BLaER1 (cell line): Measurements from ENCODE around the gene TUBB2A.
"Not testable (repeated sequence)": the region's sequence is repeated elsewhere in the genome, so short reads cannot be mapped to it uniquely, and the experiment has no call there.

Experiments
- H3K27ac ChIP-seq: shearing (Covaris generic); formaldehyde crosslinking; 2 replicates; pipeline ENCODE4 v1.8.1; 2022
- H3K27me3 ChIP-seq: shearing (Covaris generic); formaldehyde crosslinking; 2 replicates; pipeline ENCODE4 v1.8.1; 2022
- H3K36me3 ChIP-seq: shearing (Covaris generic); formaldehyde crosslinking; 2 replicates; pipeline ENCODE4 v1.8.1; 2022
- H3K4me1 ChIP-seq: shearing (Covaris generic); formaldehyde crosslinking; 2 replicates; pipeline ENCODE4 v1.8.1; 2022
- H3K4me2 ChIP-seq: shearing (Covaris generic); formaldehyde crosslinking; 2 replicates; pipeline ENCODE4 v1.8.1; 2022
- H3K4me3 ChIP-seq: shearing (Covaris generic); formaldehyde crosslinking; 2 replicates; pipeline ENCODE4 v1.8.1; 2022
- H3K9ac ChIP-seq: shearing (Covaris generic); formaldehyde crosslinking; 2 replicates; pipeline ENCODE4 v1.8.1; 2022
- H3K9me3 ChIP-seq: shearing (Covaris generic); formaldehyde crosslinking; 2 replicates; pipeline ENCODE4 v1.8.1; 2022
- H4K20me1 ChIP-seq: shearing (Covaris generic); formaldehyde crosslinking; 2 replicates; pipeline ENCODE4 v1.8.1; 2022
- Cebpa-rat ChIP-seq: shearing (Covaris generic); IDR thresholded peaks from 2 replicates; pipeline ENCODE4 v1.8.1; 2022

Gene TUBB2A

GRCh38 chr6:3152689-3153088, 4.7 kb downstream of the TUBB2A start:
- Histone ChIP-seq H3K4me3 (no peak overlapping the region), H3K4me2 (peak overlapping the region; percentile 56), H3K27me3 (no peaks in the 10 kb centered on the region), H3K9ac (no peak overlapping the region), H3K36me3 (peaks cover 23% of the 10 kb centered on the region), H3K27ac (0 out of 2 replicates have a peak overlapping the region, but pooled peaks have one; percentile 10), H3K4me1 (peaks cover 38% of the 10 kb centered on the region), H3K9me3 (peaks cover 4% of the 10 kb centered on the region; the same call in 1 of the 2 replicates), H4K20me1 (no peaks in the 10 kb centered on the region)
- TF ChIP-seq Cebpa-rat, result peak; percentile 69; the same call in 1 of the 2 replicates

GRCh38 chr6:3151691-3152090, 5.7 kb downstream of the TUBB2A start:
- H3K9ac ChIP-seq, result no peak overlapping the region
- H3K4me2 ChIP-seq, result peak overlapping the region; percentile 56
- H3K27ac ChIP-seq, result no peak overlapping the region
- H4K20me1 ChIP-seq, result no peaks in the 10 kb centered on the region
- H3K9me3 ChIP-seq, result peaks cover 9% of the 10 kb centered on the region; the same call in 1 of the 2 replicates
- H3K4me3 ChIP-seq, result no peak overlapping the region
- H3K27me3 ChIP-seq, result no peaks in the 10 kb centered on the region
- TF ChIP-seq Cebpa-rat, result no peak
- peaks cover 41% of the 10 kb centered on the region for H3K4me1 ChIP-seq
- H3K36me3 ChIP-seq, result peaks cover 32% of the 10 kb centered on the region

- Histone ChIP-seq H3K9ac (no peak overlapping the region), H3K36me3 (peaks cover 32% of the 10 kb centered on the region), H4K20me1 (no peaks in the 10 kb centered on the region), H3K9me3 (peaks cover 9% of the 10 kb centered on the region; the same call in 1 of the 2 replicates), H3K4me3 (no peak overlapping the region), H3K4me2 (no peak overlapping the region), H3K27me3 (no peaks in the 10 kb centered on the region), H3K4me1 (peaks cover 27% of the 10 kb centered on the region), H3K27ac (no peak overlapping the region)
- no peak for TF ChIP-seq Cebpa-rat
These were observed 9.2 kb downstream of the TUBB2A start for GRCh38 chr6:3147914-3148757.

DNA sequence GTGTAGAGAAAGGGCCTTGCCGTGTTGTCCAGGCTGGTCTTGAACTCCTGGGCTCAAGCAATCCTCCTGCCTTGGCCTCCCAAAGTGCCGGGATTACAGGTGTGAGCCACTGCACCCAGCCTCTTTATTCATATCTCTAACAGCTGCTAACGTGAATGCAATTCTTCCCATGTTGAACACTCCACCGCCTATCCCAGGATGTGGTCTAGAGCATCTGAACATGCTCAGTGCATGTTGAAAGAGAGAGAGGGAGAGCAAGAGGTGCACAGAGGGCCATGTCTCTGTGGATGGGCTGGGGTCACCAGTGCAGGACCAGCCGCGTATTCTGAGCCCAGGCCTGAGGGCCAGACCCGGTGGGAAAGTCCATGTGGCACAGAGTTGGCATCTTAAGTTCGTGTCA, 12.8 kb downstream of the TUBB2A start:
- peaks cover 50% of the 10 kb centered on the region for H3K36me3 ChIP-seq
- no peaks in the 10 kb centered on the region for H3K27me3 ChIP-seq
- H3K27ac ChIP-seq, result no peak overlapping the region
- TF ChIP-seq Cebpa-rat, result no peak
- no peaks in the 10 kb centered on the region for H4K20me1 ChIP-seq
- no peak overlapping the region for H3K4me2 ChIP-seq
- no peak overlapping the region for H3K4me3 ChIP-seq
- peaks cover 9% of the 10 kb centered on the region; the same call in 1 of the 2 replicates for H3K9me3 ChIP-seq
- H3K4me1 ChIP-seq, result peaks cover 17% of the 10 kb centered on the region
- H3K9ac ChIP-seq, result no peak overlapping the region

DNA sequence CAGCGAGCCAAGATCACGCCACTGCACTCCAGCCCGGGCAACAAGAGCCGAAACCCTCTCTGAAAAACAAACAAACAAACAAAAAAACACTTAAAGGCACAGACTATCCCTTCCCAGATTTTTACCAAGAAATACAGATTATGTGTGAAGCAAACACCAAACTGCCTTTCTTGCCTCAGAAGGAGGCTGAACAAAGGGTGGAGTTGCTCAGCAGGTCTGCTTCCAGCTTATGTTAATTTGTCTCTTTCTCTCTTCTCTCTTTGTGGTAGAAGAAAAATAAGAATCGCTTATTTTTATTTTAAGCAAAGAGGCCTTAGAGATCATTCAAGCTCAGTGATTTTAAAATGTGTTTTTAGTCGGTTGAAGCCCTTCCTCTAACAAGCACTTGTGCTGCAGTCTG, 14.2 kb downstream of the TUBB2A start:
- H3K27ac ChIP-seq, result no peak overlapping the region
- H3K4me3 ChIP-seq, result no peak overlapping the region
- H3K36me3 ChIP-seq, result peaks cover 39% of the 10 kb centered on the region
- no peak overlapping the region for H3K4me2 ChIP-seq
- no peaks in the 10 kb centered on the region for H4K20me1 ChIP-seq
- H3K27me3 ChIP-seq, result no peaks in the 10 kb centered on the region
- H3K4me1 ChIP-seq, result peaks cover 31% of the 10 kb centered on the region
- H3K9ac ChIP-seq, result no peak overlapping the region
- TF ChIP-seq Cebpa-rat, result no peak
- H3K9me3 ChIP-seq, result peaks cover 9% of the 10 kb centered on the region; the same call in 1 of the 2 replicates

GRCh38 chr6:3142536-3142935, 14.8 kb downstream of the TUBB2A start:
- H3K9me3 ChIP-seq, result peaks cover 3% of the 10 kb centered on the region; the same call in 1 of the 2 replicates
- H3K36me3 ChIP-seq, result peaks cover 39% of the 10 kb centered on the region
- TF ChIP-seq Cebpa-rat, result no peak
- H3K4me3 ChIP-seq, result no peak overlapping the region
- no peak overlapping the region for H3K27ac ChIP-seq
- H4K20me1 ChIP-seq, result no peaks in the 10 kb centered on the region
- peaks cover 32% of the 10 kb centered on the region for H3K4me1 ChIP-seq
- no peak overlapping the region for H3K9ac ChIP-seq
- H3K27me3 ChIP-seq, result no peaks in the 10 kb centered on the region
- no peak overlapping the region for H3K4me2 ChIP-seq

- no peaks in the 10 kb centered on the region for H3K9me3 ChIP-seq
- no peaks in the 10 kb centered on the region for H4K20me1 ChIP-seq
- H3K4me2 ChIP-seq, result peak overlapping the region; percentile 70
- H3K27me3 ChIP-seq, result no peaks in the 10 kb centered on the region
- no peak overlapping the region for H3K9ac ChIP-seq
- no peak overlapping the region for H3K27ac ChIP-seq
- H3K36me3 ChIP-seq, result peaks cover 49% of the 10 kb centered on the region
- H3K4me3 ChIP-seq, result no peak overlapping the region
- no peak for TF ChIP-seq Cebpa-rat
- H3K4me1 ChIP-seq, result peaks cover 27% of the 10 kb centered on the region
These were observed 17.1 kb downstream of the TUBB2A start for GRCh38 chr6:3140201-3140600.

DNA sequence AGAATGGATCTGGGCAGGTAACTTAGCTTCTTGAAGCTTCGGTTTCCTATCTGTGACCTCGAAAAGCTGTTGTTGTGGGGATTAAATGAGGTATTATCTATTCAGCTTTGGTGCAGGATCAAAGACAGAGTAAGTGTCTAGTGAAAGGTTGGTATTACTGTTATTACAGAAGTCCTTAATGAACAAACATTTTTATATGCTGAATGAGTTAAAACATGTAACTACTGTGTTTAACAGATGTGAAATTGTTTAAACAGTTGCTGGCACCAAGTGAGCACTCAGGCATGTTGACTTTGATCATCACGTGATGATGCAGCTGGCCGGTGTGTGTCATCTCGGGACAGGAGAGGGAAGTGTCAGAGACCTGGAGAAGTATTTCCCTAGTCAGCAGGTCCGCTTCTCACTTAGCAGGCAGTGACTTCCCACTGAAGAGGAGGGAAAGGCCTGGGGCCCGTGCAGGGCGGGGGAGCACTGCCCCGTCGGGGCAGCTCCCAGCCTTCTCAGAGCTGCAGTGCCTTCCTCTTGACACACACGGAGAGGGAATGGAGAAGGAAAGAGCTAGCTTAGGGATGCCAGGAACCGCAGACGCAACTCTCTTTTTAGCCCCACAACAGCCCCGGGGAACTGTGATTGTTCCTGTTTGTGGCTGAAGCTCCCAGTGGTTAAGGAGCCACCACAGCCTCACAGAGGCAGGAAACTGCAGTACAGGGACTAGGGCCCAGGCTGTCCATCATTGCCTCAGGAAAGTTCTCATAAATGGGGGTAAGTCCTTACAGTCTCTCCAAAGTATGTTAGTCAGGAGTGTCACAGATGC, 18.0 kb downstream of the TUBB2A start:
- H3K27me3 ChIP-seq, result no peaks in the 10 kb centered on the region
- peak overlapping the region; percentile 70 for H3K4me2 ChIP-seq
- no peaks in the 10 kb centered on the region for H3K9me3 ChIP-seq
- TF ChIP-seq Cebpa-rat, result no peak
- no peak overlapping the region for H3K9ac ChIP-seq
- peaks cover 49% of the 10 kb centered on the region for H3K36me3 ChIP-seq
- H3K27ac ChIP-seq, result peak overlapping the region; percentile 1
- H4K20me1 ChIP-seq, result no peaks in the 10 kb centered on the region
- H3K4me3 ChIP-seq, result no peak overlapping the region
- peaks cover 27% of the 10 kb centered on the region for H3K4me1 ChIP-seq

- Histone ChIP-seq H3K36me3 (peaks cover 47% of the 10 kb centered on the region), H3K9ac (no peak overlapping the region), H3K4me2 (peak overlapping the region; percentile 70), H3K27me3 (no peaks in the 10 kb centered on the region), H3K27ac (no peak overlapping the region), H3K9me3 (no peaks in the 10 kb centered on the region), H3K4me3 (no peak overlapping the region), H4K20me1 (no peaks in the 10 kb centered on the region), H3K4me1 (peaks cover 27% of the 10 kb centered on the region)
- TF ChIP-seq Cebpa-rat, result no peak
These were observed 19.0 kb downstream of the TUBB2A start for GRCh38 chr6:3138341-3138740.

GRCh38 chr6:3137873-3138272, 19.5 kb downstream of the TUBB2A start:
- H3K27me3 ChIP-seq, H4K20me1 ChIP-seq, H3K9me3 ChIP-seq, H3K27ac ChIP-seq, H3K4me2 ChIP-seq, H3K4me3 ChIP-seq, H3K9ac ChIP-seq: not testable (repeated sequence)
- H3K36me3 ChIP-seq, result peaks cover 47% of the 10 kb centered on the region
- peaks cover 27% of the 10 kb centered on the region for H3K4me1 ChIP-seq
